IMR-90 (cell line): ENCODE measurements around the gene MAPK9. TPM values are rescaled to one million over a fixed set of nuclear protein-coding genes. Genes with fewer than 3 reads are reported as not detected.

ENCODE experiments used
- ATAC-seq: fragments of 200-7000 bp; cut with Tn5 transposase; 2 replicates; pipeline ENCODE4 v1.9.1; 2020; ENCODE audit warnings: low read depth, mild to moderate bottlenecking, moderate library complexity
- BruUV-seq: library from RNA; stranded (reverse); fragments of 400-500 nt; replicated peaks from 2 replicates; lab custom pipeline; 2021; lab: Mats Ljungman, UMichigan
- CTCF ChIA-PET: fragments of 300-600 bp; formaldehyde crosslinking; extraction: SDS; loops from one replicate; lab custom pipeline; 2021; ENCODE audit warnings: antibody characterized with exemption; lab: Yijun Ruan, JAX
- POLR2A ChIA-PET: fragments of 300-600 bp; sonication (Branson Sonifier 250); formaldehyde crosslinking; loops from one replicate; lab custom pipeline; 2022; ENCODE audit warnings: antibody characterized with exemption; ENCODE audit not compliant: unreplicated experiment; lab: Charles Lee
- DNase-seq: peaks from one replicate; pipeline ENCODE4 v3.0.0; 2013
- H2AFZ ChIP-seq: replicated peaks from 2 replicates; pipeline ENCODE3; 2013; ENCODE audit warnings: low read length, mild to moderate bottlenecking; ENCODE audit not compliant: poor library complexity
- H2AK5ac ChIP-seq: 2 replicates; pipeline ENCODE4 v1.6.1; 2013; ENCODE audit warnings: low read depth, low read length, inconsistent platforms
- H2AK9ac ChIP-seq: replicated peaks from 2 replicates; pipeline ENCODE3; 2013; ENCODE audit warnings: mild to moderate bottlenecking, low read depth, low read length, moderate library complexity; ENCODE audit not compliant: poor library complexity
- H2BK120ac ChIP-seq: 2 replicates; pipeline ENCODE4 v1.6.1; 2013; ENCODE audit warnings: low read depth, low read length, inconsistent platforms
- H2BK15ac ChIP-seq: 3 replicates; pipeline ENCODE4 v1.6.1; 2013; ENCODE audit warnings: low read depth, low read length, inconsistent platforms
- H2BK20ac ChIP-seq: 2 replicates; pipeline ENCODE4 v1.6.1; 2013; ENCODE audit warnings: low read depth, mild to moderate bottlenecking, inconsistent platforms, low read length, moderate library complexity
- H2BK5ac ChIP-seq: 2 replicates; pipeline ENCODE4 v1.6.1; 2013; ENCODE audit warnings: mild to moderate bottlenecking, low read depth, low read length, inconsistent platforms; ENCODE audit not compliant: poor library complexity, severe bottlenecking
- H3K14ac ChIP-seq: replicated peaks from 2 replicates; pipeline ENCODE4 v1.6.1; 2013; ENCODE audit warnings: low read depth, low read length, inconsistent platforms
- H3K18ac ChIP-seq: 2 replicates; pipeline ENCODE4 v1.6.1; 2013; ENCODE audit warnings: low read depth, low read length, control low read depth
- H3K23ac ChIP-seq: 2 replicates; pipeline ENCODE4 v1.6.1; 2013; ENCODE audit warnings: low read depth, low read length, inconsistent platforms
- H3K27ac ChIP-seq: 2 replicates; pipeline ENCODE4 v1.5.1; 2013; ENCODE audit warnings: mild to moderate bottlenecking, control low read depth, low read length; ENCODE audit not compliant: insufficient read depth
- H3K27me3 ChIP-seq: 2 replicates; pipeline ENCODE4 v1.6.1; 2013; ENCODE audit warnings: low read length; ENCODE audit not compliant: control insufficient read depth, insufficient read depth
- H3K36me3 ChIP-seq: 2 replicates; pipeline ENCODE4 v1.6.1; 2013; ENCODE audit warnings: low read length, mixed read lengths; ENCODE audit not compliant: control insufficient read depth, insufficient read depth
- H3K4ac ChIP-seq: 2 replicates; pipeline ENCODE4 v1.6.1; 2013; ENCODE audit warnings: low read depth, low read length, inconsistent platforms
- H3K4me1 ChIP-seq: 2 replicates; pipeline ENCODE4 v1.6.1; 2013; ENCODE audit warnings: low read length, mixed read lengths; ENCODE audit not compliant: control insufficient read depth, insufficient read depth
- H3K4me2 ChIP-seq: 2 replicates; pipeline ENCODE4 v1.6.1; 2013; ENCODE audit warnings: low read depth, mild to moderate bottlenecking, control low read depth, low read length, moderate library complexity
- H3K4me3 ChIP-seq: 2 replicates; pipeline ENCODE4 v1.5.1; 2013; ENCODE audit warnings: low read depth, mild to moderate bottlenecking, control low read depth, low read length, moderate library complexity; ENCODE audit not compliant: insufficient read depth
- H3K56ac ChIP-seq: 2 replicates; pipeline ENCODE4 v1.6.1; 2013; ENCODE audit warnings: low read length, inconsistent platforms; ENCODE audit not compliant: insufficient read depth; ENCODE audit errors: extremely low read depth
- H3K79me1 ChIP-seq, 2 experiments: 2 replicates each; pipeline ENCODE4 v1.6.1; 2013; ENCODE audit warnings: low read length in 2 of 2, inconsistent platforms in 1 of 2, low read depth in 1 of 2
- H3K9ac ChIP-seq: 2 replicates; pipeline ENCODE4 v1.6.1; 2013; ENCODE audit warnings: low read depth, low read length, control low read depth
- H3K9me1 ChIP-seq: 2 replicates; pipeline ENCODE4 v1.6.1; 2013; ENCODE audit warnings: low read length, inconsistent platforms; ENCODE audit not compliant: insufficient read depth
- H3K9me3 ChIP-seq: 2 replicates; pipeline ENCODE4 v1.6.1; 2013; ENCODE audit warnings: low read length; ENCODE audit not compliant: control insufficient read depth, insufficient read depth
- H4K20me1 ChIP-seq: 2 replicates; pipeline ENCODE4 v1.6.1; 2013; ENCODE audit warnings: low read length, inconsistent platforms; ENCODE audit not compliant: insufficient read depth
- H4K5ac ChIP-seq: 2 replicates; pipeline ENCODE4 v1.6.1; 2013; ENCODE audit warnings: mild to moderate bottlenecking, low read depth, low read length, control low read depth
- H4K8ac ChIP-seq, 2 experiments: 2 replicates each; pipeline ENCODE4 v1.6.1; 2013; ENCODE audit warnings: low read depth in 2 of 2, low read length in 2 of 2, control low read depth in 1 of 2, inconsistent platforms in 1 of 2
- H4K91ac ChIP-seq: 2 replicates; pipeline ENCODE4 v1.6.1; 2013; ENCODE audit warnings: low read depth, low read length, inconsistent platforms; ENCODE audit not compliant: insufficient read depth
- BHLHE40 ChIP-seq: fragments of 150-350 bp; IDR thresholded peaks from 2 replicates; pipeline ENCODE4 v1.6.1; 2016; ENCODE audit warnings: mild to moderate bottlenecking, low read depth, low read length
- CEBPB ChIP-seq: IDR thresholded peaks from 2 replicates; pipeline ENCODE4 v1.6.1; 2012; ENCODE audit warnings: low read depth, low read length, improper control_type of control experiment
- FOS ChIP-seq: fragments of 150-350 bp; IDR thresholded peaks from 2 replicates; pipeline ENCODE4 v1.6.1; 2016; ENCODE audit warnings: low read depth, low read length
- MAZ ChIP-seq: IDR thresholded peaks from 2 replicates; pipeline ENCODE4 v1.6.1; 2012; ENCODE audit warnings: low read depth, mild to moderate bottlenecking, low read length, improper control_type of control experiment, moderate library complexity, borderline replicate concordance
- NFE2L2 ChIP-seq: fragments of 150-350 bp; IDR thresholded peaks from 2 replicates; pipeline ENCODE4 v1.6.1; 2016; ENCODE audit warnings: low read depth, mild to moderate bottlenecking, low read length
- POLR2A ChIP-seq: IDR thresholded peaks from 2 replicates; pipeline ENCODE4 v1.6.1; 2012; ENCODE audit warnings: mild to moderate bottlenecking, low read depth, low read length
- RCOR1 ChIP-seq: IDR thresholded peaks from 2 replicates; pipeline ENCODE4 v1.6.1; 2012; ENCODE audit warnings: mild to moderate bottlenecking, low read length, improper control_type of control experiment; ENCODE audit not compliant: insufficient replicate concordance
- RFX5 ChIP-seq: IDR thresholded peaks from 2 replicates; pipeline ENCODE4 v1.8.0; 2012; ENCODE audit warnings: low read depth, mild to moderate bottlenecking, low read length, moderate library complexity
- SMC3 ChIP-seq: fragments of 150-350 bp; IDR thresholded peaks from 2 replicates; pipeline ENCODE4 v1.6.1; 2016; ENCODE audit warnings: low read depth, mild to moderate bottlenecking, antibody characterized with exemption, low read length, moderate library complexity
- USF2 ChIP-seq: fragments of 150-350 bp; IDR thresholded peaks from 2 replicates; pipeline ENCODE4 v1.6.1; 2017; ENCODE audit warnings: mild to moderate bottlenecking, antibody characterized with exemption, low read length, low read depth
- WGBS, 2 experiments: methylation state at CpG; one replicate each; pipeline versions ENCODE4 v1.1.5 to v1.1.7; 2013; ENCODE audit warnings: missing lambda C conversion rate in 2 of 2; ENCODE audit not compliant: insufficient read length in 1 of 2; ENCODE audit errors: extremely low coverage in 2 of 2; 5-methylcytosine and 5-hydroxymethylcytosine counted together
- dilution Hi-C: fragments of 300-500 bp; cut with HindIII; formaldehyde crosslinking; loops from one replicate; pipeline ENCODE4 v1.14.3; 2018; ENCODE audit warnings: low sequenced_read_pairs; ENCODE audit not compliant: unreplicated experiment
- in situ Hi-C: fragments of 300-500 bp; cut with MboI; formaldehyde crosslinking; loops from 3 replicates; pipeline ENCODE4 v1.14.3; 2019; ENCODE audit warnings: low sequenced_read_pairs, inconsistent platforms, mixed read lengths
- intact Hi-C: fragments of 100-400 bp; cut with micrococcal nuclease; formaldehyde crosslinking; loops from 2 replicates; pipeline ENCODE4 v1.10.0; 2022
- polyA plus RNA-seq, 3 experiments: library from polyadenylated mRNA; depleted of rRNA; stranded (reverse); fragments of >200 nt; gene quantifications; 2 replicates each; pipeline ENCODE4 v1.2.3, GENCODE V29; 2012; ENCODE audit warnings: low replicate concordance in 1 of 3
- total RNA-seq: library from RNA; depleted of rRNA; stranded (reverse); fragments of >200 nt; gene quantifications from 2 replicates; pipeline ENCODE4 v1.2.3, GENCODE V29; 2012

MAPK9 gene
- total and polyA plus RNA-seq, 2 of the 4 experiments (the other 2 are of a cell fraction): 22.9 to 23.3 TPM

- H3K23ac ChIP-seq: no peak overlapping the region
- H2AK5ac ChIP-seq: no peak overlapping the region
- H2BK15ac ChIP-seq: no peak overlapping the region
- dilution Hi-C loops (no loop called here), in situ Hi-C loops (no loop called here), intact Hi-C loops (no loop called here)
- ChIA-PET CTCF (no interaction called here), POLR2A (no interaction called here)
- no peak overlapping the region for H4K91ac ChIP-seq
- 83% methylated on average over 12 of the region's 34 CpGs; no CpG with 5 or more reads in 1 of the 2 experiments for WGBS, 2 experiments
- H3K4ac ChIP-seq: no peak overlapping the region
- H3K14ac ChIP-seq: no peak overlapping the region
- BruUV-seq: no TSS peak
- no peak for DNase-seq
- H3K18ac ChIP-seq: no peak overlapping the region
- H3K27ac ChIP-seq: no peak overlapping the region
- H2AK9ac ChIP-seq: no peak overlapping the region
- H3K9me1 ChIP-seq: no peaks in the 10 kb centered on the region; the same call in 1 of the 2 replicates
- no peaks in the 10 kb centered on the region for H3K79me1 ChIP-seq
- no peak overlapping the region for H2BK120ac ChIP-seq
- no peaks in the 10 kb centered on the region; the same call in 1 of the 2 replicates for H3K27me3 ChIP-seq
- no peak overlapping the region for H3K56ac ChIP-seq
- TF ChIP-seq CEBPB: no peak
- TF ChIP-seq USF2: no peak
- no peak for TF ChIP-seq FOS
- TF ChIP-seq NFE2L2: no peak
- TF ChIP-seq SMC3: no peak
- no peak for TF ChIP-seq RFX5
- TF ChIP-seq MAZ: no peak
- no peak for TF ChIP-seq RCOR1
- no peak for TF ChIP-seq POLR2A
- TF ChIP-seq BHLHE40: no peak
- H2BK5ac ChIP-seq: no peak overlapping the region
- no peaks in the 10 kb centered on the region for H3K4me1 ChIP-seq
- H3K4me2 ChIP-seq: no peak overlapping the region
- no peak overlapping the region for H4K5ac ChIP-seq
- no peak overlapping the region for H4K8ac ChIP-seq
- no peak for ATAC-seq
- H2BK20ac ChIP-seq: no peak overlapping the region
- no peak overlapping the region for H2AFZ ChIP-seq
- H3K9me3 ChIP-seq: peaks cover 18% of the 10 kb centered on the region
- no peak overlapping the region for H3K4me3 ChIP-seq
- H3K9ac ChIP-seq: no peak overlapping the region
- no peaks in the 10 kb centered on the region for H3K36me3 ChIP-seq
- no peaks in the 10 kb centered on the region for H4K20me1 ChIP-seq
These were observed 75.9 kb downstream of the MAPK9 start for GRCh38 chr5:180215783-180216630.
